Loucy (cell line): ENCODE results near the gene GJC1.

ENCODE experiments used
- EZH2phosphoT487 ChIP-seq: fragments of 200-600 bp; IDR thresholded peaks from 2 replicates; pipeline ENCODE4 v1.6.1; 2018; ENCODE audit warnings: antibody characterized with exemption, mild to moderate bottlenecking, moderate library complexity, borderline replicate concordance
- TF ChIP-seq, protein P1 (sequence below): fragments of 200-600 bp; sonication (generic); conservative IDR thresholded peaks from 2 replicates; pipeline ENCODE4 v1.5.1; 2014; ENCODE audit warnings: mild to moderate bottlenecking, antibody characterized with exemption, low read length

DNA sequence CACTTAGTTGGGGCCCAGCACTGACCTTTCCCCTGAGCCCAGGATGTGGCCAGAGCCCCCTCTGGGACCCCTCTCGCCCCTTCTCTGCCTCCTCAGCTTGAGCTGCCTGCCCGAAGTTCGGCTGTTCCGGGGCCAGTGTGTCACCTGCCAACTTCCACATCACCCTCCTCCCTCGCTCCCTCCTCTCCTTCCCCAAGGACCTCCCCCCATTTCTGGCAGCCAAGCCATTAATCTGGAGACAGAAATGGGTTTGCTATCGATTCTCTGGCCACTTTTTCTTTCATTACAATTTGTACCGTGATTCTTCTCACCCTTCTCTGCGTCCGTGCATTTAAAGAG, 80.1 kb downstream of the GJC1 start:
- TF ChIP-seq, protein P1, sequence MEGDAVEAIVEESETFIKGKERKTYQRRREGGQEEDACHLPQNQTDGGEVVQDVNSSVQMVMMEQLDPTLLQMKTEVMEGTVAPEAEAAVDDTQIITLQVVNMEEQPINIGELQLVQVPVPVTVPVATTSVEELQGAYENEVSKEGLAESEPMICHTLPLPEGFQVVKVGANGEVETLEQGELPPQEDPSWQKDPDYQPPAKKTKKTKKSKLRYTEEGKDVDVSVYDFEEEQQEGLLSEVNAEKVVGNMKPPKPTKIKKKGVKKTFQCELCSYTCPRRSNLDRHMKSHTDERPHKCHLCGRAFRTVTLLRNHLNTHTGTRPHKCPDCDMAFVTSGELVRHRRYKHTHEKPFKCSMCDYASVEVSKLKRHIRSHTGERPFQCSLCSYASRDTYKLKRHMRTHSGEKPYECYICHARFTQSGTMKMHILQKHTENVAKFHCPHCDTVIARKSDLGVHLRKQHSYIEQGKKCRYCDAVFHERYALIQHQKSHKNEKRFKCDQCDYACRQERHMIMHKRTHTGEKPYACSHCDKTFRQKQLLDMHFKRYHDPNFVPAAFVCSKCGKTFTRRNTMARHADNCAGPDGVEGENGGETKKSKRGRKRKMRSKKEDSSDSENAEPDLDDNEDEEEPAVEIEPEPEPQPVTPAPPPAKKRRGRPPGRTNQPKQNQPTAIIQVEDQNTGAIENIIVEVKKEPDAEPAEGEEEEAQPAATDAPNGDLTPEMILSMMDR, result no peak
- TF ChIP-seq EZH2phosphoT487, result no peak
